ENCODE results near the gene HTRA2. TPM values are rescaled to one million over a fixed set of nuclear protein-coding genes. Genes with fewer than 3 reads are reported as not detected.

HTRA2 gene
- total and polyA plus RNA-seq, 9 of the 15 experiments (the other 6 are each of a cell fraction or from before 2014, with no cell fraction given), result 54.2 to 71.2 (median 65.8) TPM

GRCh38 chr2:74501335-74502071 lies 28.2 kb upstream of the HTRA2 start (continued):
- TF ChIP-seq REST (IDR thresholded peaks at IDR 0.05; ENCODE audit: borderline replicate concordance) (peak; percentile 66), REST (CRISPR knock-in tag; IDR thresholded peaks at IDR 0.05; ENCODE audit: low read depth) (no peak)

Data from K562 (cell line).